Measurements from ENCODE around the gene PPARGC1A. TPM values are rescaled to one million over a fixed set of nuclear protein-coding genes. Genes with fewer than 3 reads are reported as not detected.

The PPARGC1A gene
- total and polyA plus RNA-seq, 2 experiments from 2014 or later, result 17.7 to 42.3 TPM

DNA sequence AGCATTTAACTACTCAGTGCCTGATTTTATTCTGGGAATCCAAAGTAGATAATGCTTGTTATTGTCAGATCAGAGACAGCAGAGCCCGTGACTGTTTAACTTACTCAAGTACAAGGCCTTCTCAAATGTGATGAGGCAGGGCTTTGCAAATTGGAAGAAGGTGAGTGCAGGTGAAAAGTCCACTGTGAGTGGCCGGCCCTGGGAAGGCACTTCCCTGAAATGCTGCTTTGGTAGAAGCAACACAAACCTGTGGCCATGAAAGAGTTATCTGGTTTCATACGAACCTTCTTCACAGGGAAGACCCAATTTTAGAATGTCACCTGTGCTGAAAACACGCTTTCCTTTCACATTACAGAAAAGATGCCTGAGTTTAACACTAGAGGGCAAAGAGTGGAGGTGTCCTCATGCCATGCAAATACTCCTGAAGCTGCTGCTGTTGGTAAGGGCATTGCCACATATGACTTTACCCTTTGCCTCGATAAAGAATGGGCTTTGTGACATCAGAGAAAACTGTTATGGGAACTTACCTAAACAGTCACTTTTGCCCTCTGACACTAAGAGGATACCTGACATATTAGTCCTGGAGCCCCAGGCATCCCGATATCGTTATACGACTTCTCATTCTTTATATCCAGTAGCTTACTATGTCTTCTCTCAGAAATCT lies 8.0 kb downstream of the PPARGC1A start:
- no peak for DNase-seq (ENCODE audit: low read depth in 1 of 2, low spot score in 1 of 2)
- no peak overlapping the region for H3K4me3 ChIP-seq
- H3K27me3 ChIP-seq, result no peaks in the 10 kb centered on the region
- TF ChIP-seq, protein P1, sequence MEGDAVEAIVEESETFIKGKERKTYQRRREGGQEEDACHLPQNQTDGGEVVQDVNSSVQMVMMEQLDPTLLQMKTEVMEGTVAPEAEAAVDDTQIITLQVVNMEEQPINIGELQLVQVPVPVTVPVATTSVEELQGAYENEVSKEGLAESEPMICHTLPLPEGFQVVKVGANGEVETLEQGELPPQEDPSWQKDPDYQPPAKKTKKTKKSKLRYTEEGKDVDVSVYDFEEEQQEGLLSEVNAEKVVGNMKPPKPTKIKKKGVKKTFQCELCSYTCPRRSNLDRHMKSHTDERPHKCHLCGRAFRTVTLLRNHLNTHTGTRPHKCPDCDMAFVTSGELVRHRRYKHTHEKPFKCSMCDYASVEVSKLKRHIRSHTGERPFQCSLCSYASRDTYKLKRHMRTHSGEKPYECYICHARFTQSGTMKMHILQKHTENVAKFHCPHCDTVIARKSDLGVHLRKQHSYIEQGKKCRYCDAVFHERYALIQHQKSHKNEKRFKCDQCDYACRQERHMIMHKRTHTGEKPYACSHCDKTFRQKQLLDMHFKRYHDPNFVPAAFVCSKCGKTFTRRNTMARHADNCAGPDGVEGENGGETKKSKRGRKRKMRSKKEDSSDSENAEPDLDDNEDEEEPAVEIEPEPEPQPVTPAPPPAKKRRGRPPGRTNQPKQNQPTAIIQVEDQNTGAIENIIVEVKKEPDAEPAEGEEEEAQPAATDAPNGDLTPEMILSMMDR (IDR thresholded peaks at IDR 0.05; ENCODE audit: low read depth, low read length), result no peak
- peak overlapping the region; percentile 95 for H3K27ac ChIP-seq
- H3K36me3 ChIP-seq, result peaks cover 15% of the 10 kb centered on the region
- H3K4me1 ChIP-seq (ENCODE audit: low read depth), result peaks cover 70% of the 10 kb centered on the region
- H3K9me3 ChIP-seq (ENCODE audit: low read depth), result no peaks in the 10 kb centered on the region

DNA sequence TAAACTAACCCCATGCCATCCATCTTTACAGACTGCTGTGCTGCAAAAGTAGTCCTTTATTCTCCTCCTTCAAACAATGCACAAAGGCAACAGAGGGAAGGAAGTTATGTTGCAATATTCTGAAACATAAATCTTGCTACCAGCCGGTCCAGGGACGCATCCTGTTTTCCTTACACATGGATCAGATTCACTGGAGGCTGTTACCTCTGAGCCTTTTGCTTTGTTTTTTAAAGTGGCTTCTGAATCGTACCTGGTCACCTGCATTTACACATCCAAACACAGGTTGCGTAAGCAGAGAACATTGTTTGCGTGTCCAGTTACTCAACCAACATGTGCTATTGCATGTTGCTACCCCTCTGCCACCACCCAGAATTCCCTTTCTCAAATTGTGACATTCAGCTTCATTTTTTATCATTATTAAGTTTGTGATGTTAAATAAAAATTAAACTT lies 8.8 kb downstream of the PPARGC1A start:
- peak in 1 of 2 donors; percentile 56 for DNase-seq (ENCODE audit: low read depth in 1 of 2, low spot score in 1 of 2)
- no peaks in the 10 kb centered on the region for H3K9me3 ChIP-seq (ENCODE audit: low read depth)
- no peak overlapping the region for H3K4me3 ChIP-seq
- H3K27ac ChIP-seq, result peak overlapping the region; percentile 95
- H3K36me3 ChIP-seq, result peaks cover 15% of the 10 kb centered on the region
- peaks cover 70% of the 10 kb centered on the region for H3K4me1 ChIP-seq (ENCODE audit: low read depth)
- no peaks in the 10 kb centered on the region for H3K27me3 ChIP-seq
- TF ChIP-seq, protein P1 (IDR thresholded peaks at IDR 0.05; ENCODE audit: low read depth, low read length), result no peak

DNA sequence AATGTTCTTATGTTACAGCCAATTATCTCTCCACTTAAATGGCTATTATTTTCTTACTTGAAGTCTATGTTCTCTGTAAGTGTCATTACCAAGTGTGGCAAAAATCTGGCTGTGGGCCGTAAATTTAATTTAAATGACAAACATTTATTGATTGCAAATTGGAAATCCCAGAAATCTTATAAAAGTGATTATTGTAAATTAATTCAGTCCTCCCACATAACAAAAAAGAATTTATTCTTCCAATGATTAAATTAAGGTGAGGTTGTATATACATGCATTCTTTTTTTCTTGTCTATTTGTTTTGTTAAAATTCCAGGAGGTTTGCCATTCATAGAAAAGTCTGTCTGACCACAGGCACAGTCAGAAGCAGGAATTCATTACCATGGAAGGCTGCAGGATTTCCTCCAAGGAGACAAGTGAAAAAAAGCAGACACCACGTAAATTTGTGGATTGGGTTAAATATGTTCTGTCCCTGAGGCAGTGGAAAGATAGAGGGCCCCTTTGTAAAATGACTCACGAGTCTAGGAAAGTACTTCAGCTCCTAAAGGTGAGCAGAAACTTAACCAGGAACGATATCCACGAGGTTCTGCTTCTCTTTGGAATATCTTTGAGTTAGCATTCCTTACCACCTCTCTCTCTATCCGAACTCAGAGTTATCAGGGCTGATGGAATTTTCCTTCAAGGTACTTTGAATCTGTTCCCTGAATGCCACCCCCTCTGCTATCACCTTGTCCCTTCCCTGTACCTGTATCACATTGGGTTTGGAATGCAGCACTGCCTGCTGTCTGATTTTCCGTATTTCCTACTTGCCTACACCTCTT lies 10.7 kb downstream of the PPARGC1A start:
- no peaks in the 10 kb centered on the region for H3K27me3 ChIP-seq
- peaks cover 11% of the 10 kb centered on the region for H3K36me3 ChIP-seq
- peak; percentile 46 to 73 for DNase-seq (ENCODE audit: low read depth in 1 of 2, low spot score in 1 of 2)
- H3K4me3 ChIP-seq, result peak overlapping the region; percentile 6
- H3K4me1 ChIP-seq (ENCODE audit: low read depth), result peaks cover 87% of the 10 kb centered on the region
- TF ChIP-seq, protein P1 (IDR thresholded peaks at IDR 0.05; ENCODE audit: low read depth, low read length), result no peak
- peak overlapping the region; percentile 95 for H3K27ac ChIP-seq
- no peaks in the 10 kb centered on the region for H3K9me3 ChIP-seq (ENCODE audit: low read depth)

DNA sequence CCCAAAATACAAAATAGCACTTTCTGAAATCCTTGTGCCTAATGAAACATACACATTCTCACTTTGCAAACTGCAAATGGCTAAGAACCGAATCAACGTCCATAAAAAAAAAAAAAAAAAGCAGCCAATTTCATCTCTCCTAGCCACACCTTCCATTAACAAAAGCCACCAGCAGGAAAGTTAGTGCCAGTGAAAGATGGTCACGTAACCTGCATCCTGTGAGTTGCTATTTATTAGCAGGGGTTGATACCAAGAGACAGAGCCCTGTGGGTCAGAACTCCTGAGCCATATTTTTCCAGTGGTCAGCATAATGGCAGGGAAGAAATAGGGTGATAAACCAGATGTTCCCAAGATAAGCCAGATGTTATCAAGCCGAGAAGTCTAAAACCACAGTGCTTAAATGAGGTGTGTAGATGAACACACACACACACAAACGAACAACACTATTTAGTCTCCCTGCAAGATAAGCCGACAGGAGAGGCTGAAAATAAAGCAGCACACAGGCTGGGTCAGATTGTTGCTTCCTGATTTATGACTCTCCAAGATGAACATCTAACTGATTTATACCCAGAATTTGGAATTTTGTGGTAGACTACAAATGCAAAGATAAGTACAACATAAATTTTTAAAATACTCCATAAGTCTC lies 11.5 kb downstream of the PPARGC1A start:
- Histone ChIP-seq H3K27me3 (no peaks in the 10 kb centered on the region), H3K4me3 (peak overlapping the region; percentile 6), H3K36me3 (peaks cover 5% of the 10 kb centered on the region), H3K27ac (peak overlapping the region; percentile 95), H3K4me1 (ENCODE audit: low read depth) (peaks cover 95% of the 10 kb centered on the region), H3K9me3 (ENCODE audit: low read depth) (no peaks in the 10 kb centered on the region)
- TF ChIP-seq, protein P1 (IDR thresholded peaks at IDR 0.05; ENCODE audit: low read depth, low read length), result no peak
- no peak for DNase-seq (ENCODE audit: low read depth in 1 of 2, low spot score in 1 of 2)

DNA sequence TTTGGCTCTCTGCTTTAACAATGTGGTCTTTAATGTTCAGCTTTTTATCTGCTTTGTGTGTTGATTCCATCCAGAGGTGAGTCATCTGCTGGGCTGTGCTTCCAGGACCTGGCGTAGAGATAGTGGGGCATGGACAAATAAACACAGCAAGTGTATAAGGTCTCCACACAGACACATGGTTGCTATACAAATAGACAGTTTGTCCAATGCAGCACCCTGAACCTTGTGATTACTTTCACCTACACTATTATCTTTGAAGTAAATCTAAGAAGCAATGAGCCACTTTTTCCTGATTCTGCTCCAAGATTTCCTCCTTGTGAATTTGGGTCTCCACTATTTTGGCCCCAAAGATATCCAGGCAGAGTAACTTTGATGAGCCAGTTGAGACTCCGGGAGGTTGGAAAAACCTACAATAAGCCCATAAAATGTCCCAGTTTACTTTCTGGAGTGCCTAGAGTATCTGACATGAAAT lies 12.1 kb downstream of the PPARGC1A start:
- H3K27ac ChIP-seq, result peak overlapping the region; percentile 95
- H3K4me1 ChIP-seq (ENCODE audit: low read depth), result peaks cover 92% of the 10 kb centered on the region
- peak in 1 of 2 donors; percentile 54 for DNase-seq (ENCODE audit: low read depth in 1 of 2, low spot score in 1 of 2)
- H3K4me3 ChIP-seq, result no peak overlapping the region
- H3K27me3 ChIP-seq, result no peaks in the 10 kb centered on the region
- H3K9me3 ChIP-seq (ENCODE audit: low read depth), result no peaks in the 10 kb centered on the region
- TF ChIP-seq, protein P1 (IDR thresholded peaks at IDR 0.05; ENCODE audit: low read depth, low read length), result no peak
- H3K36me3 ChIP-seq, result peaks cover 3% of the 10 kb centered on the region
